HG03060 (cell line): Measurements from ENCODE around the gene UBE3D.
A peak's percentile ranks its signal among the peaks of the same experiment; 100 is the strongest.
"Not testable (repeated sequence)": the region's sequence is repeated elsewhere in the genome, so short reads cannot be mapped to it uniquely, and the experiment has no call there.

Experiments
- ATAC-seq: cut with Tn5 transposase; IDR thresholded peaks from one replicate; pipeline ENCODE4 v1.9.1; 2021; ENCODE audit warnings: low read depth, moderate number of reproducible peaks; ENCODE audit not compliant: unreplicated experiment

UBE3D gene

DNA sequence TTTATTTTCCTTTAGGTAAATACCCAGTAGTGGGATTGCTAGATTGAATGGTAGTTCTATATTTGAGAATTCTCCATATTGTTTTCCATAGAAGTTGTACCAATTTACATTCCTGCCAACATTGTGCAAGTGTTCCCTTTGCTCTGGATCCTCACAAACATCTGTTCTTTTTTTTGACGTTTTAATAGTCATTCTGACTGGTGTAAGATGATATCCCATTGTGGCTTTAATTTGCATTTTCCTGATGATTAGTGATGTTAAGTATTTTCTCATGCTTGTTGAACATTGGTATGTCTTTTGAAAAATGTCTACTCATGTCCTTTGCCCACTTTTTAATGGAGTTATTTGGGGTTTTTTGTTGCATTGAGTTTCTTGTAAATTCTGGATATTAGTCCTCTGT, 85.6 kb downstream of the UBE3D start:
- ATAC-seq: no peak

DNA sequence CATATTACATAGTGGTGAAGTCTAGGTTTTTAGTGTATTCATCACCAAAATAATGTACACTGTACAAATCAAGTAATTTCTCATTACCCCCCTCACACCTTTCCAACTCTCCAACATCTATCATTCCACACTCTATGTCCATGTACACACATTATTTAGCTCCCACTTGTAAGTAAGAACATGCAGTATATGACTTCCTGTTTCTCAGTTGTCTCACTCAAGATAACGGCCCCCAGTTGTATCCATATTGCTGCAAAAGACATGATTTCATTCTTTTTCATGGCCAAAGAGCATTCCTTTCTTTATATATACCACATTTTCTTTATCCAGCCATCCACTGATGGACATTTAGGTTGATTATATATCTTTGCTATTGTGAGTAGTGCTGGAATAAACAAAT, 86.0 kb downstream of the UBE3D start:
- no peak for ATAC-seq

DNA sequence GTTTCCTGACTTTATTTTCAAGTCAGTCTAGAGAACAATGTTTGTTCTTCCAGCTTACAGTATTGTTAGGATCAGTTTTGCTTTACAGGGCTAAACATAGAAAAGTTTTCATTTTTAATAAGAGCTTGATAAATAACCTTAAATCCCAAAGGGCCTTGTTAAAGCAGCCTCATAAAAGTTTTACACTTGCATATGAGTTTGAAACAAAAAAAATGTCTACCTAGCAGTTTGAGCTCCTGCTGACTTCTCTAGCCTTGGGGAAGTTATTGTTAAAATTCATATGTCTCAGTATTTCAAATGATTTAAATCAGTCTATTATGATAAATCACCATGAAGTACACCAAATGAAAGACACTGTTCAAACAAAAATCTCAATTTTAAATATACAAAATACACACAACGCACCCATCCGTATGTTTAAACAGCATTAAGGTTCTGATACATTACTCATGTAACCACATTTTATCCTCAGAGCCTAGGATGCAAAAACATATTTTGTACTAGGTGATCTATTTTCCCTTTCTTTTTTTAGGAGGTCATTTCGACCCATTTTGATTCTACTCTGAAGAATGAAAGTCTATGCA, 87.2 kb downstream of the UBE3D start:
- ATAC-seq: no peak

DNA sequence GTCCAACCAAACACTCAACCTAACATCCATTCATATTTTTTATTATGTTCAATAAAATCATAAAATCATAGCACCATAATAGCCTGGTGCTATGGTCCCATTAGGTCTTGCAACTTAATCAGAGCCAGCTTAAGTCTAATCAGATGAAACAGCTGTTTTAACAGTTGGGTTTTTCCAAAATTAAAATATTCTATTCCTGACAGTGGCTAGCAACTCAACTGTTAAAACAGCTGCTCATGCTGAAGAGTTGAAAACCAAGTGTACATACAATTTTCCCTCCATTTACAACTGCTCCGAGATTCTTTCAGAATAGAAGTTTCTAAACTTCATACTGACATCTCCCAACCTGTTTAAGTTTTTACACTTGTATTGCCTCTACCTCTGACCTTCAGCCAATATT, 89.5 kb downstream of the UBE3D start:
- no peak for ATAC-seq

DNA sequence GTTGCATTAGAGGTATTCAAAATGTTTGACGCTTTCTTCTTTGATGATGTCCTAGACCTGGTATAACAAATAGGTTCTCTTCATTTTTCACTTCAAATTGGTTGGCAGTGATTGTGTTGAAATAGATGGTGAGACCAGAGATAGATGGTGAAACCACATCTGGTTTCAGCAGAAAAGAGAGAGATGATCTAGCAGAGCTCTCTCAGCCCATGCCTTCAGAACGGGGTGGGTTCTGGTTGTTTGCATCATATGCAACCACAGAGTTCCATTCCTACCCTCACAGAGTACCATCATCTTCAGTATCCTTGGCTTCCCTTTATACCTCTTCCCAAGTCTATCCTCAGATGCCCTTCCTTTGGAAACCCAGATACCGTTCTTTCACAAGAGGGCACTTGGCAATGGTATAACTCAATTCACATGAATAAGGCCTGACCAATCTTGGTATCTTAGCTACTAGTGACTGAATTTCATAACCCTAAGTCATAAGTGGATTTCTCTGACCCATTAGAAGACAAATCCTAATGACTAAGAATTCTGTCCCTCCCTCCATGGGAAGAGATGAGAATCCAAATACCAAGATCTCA, 93.7 kb downstream of the UBE3D start:
- no peak for ATAC-seq

DNA sequence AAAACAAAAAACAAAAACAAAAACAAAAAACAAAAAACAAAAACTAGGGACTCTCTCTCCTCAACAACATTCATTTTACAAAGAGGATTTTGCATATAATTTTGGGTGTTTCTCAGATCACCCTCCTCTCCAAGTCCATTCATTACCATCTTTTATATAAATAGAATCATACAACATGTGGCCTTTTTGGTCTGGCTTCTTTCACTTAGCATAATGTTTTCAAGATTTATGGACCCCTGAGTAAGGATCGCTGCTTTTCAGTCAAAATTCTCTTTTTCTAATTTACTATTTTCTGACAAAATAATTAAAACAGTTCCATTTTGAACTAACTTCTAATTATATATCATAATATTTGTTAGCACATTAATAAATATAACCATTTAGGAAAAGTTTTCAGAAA, 94.8 kb downstream of the UBE3D start:
- no peak for ATAC-seq

DNA sequence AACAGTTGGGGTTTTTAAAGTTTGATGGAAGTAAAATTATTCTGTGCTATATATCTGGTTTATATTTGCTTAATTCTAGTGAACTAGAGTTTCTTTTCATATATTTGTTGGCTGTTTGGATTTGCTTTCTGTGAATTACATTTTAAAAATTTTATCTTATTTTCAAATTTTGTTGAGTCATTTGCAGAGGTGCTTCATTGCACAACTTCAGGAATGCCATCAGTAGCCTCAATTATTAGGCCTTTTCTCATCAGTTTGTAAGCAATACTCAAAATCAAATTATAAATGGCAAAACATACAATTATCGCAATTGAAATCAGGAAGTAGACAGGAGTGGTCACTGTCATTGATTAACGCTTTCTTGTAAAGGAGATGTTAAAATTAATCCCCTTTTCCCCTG, 96.9 kb downstream of the UBE3D start:
- no peak for ATAC-seq

DNA sequence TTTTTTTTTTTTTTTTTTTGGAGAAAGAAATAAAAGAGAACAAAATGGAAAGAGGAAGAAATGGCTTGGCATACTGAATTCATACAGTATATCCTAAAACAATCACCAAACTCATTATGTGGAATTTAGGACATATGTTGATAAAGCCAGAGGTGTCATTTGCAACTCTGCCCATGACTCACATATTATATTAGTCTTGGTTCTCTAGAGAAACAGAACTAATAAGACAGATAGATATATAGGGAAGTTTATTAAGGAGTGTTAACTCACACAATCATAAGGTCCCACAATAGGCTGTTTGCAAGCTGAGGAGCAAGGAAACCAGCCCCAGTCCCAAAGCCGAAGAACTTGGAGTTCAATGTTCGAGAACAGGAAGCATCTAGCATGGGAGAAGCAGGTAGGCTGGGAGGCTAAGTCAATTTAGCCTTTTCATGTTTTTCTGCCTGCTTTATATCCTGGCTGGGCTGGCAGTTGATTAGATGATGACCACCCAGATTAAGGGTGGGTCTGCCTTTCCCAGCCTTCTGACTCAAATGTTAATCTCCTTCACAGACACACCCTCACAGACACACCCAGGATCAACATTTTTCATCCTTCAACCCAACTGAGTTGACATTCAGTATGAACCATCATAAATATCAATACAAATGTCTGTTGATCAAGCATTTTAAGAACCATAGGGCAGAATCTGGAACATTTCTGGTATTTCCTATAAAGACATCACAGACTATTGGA, 102.3 kb downstream of the UBE3D start:
- no peak for ATAC-seq

DNA sequence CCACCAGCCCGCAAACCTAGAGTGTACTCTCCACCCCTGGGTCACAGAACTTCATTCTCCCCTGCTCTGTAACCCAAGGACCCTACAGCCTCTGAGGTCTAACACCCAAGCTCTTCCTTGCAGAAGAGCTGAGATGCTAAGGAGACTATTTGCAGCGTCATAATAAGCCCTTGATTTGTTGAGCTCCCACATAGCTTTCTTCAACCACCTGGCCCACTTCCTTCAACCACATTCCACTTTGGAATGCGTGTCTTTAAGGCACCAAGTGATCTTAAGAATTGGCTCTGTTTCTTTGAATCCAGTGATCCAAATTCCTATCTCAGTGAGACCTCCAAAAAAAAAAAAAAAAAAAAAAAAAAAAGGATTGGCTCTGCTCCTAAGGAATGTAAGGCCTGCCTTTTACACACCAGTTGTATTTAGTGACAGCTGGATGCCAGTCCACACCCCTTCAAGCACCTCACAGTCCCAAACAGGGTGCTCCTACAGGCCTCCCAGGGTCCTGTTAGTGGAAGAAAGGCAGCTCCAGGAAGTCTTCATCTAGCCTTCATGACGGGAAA, 106.2 kb downstream of the UBE3D start:
- ATAC-seq: no peak

DNA sequence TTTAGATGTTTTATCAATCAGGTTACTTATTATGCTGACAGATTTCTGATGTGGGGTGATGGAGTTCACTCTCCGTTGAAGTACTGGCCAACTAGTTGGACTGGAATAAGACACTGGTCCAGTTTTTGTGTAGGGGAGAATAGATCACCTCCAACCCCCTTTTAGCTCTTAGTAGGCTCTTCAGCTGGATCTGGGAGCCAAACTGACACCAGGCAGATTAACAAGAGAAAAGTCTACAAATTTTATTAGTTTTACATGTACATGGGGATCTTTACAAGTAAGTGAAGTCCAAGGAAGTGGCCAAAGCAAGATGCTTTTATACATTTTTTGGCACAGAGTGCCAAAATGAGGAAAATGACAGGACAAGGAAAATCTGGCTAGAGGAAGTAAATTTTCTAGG, 107.1 kb downstream of the UBE3D start:
- ATAC-seq: no peak

DNA sequence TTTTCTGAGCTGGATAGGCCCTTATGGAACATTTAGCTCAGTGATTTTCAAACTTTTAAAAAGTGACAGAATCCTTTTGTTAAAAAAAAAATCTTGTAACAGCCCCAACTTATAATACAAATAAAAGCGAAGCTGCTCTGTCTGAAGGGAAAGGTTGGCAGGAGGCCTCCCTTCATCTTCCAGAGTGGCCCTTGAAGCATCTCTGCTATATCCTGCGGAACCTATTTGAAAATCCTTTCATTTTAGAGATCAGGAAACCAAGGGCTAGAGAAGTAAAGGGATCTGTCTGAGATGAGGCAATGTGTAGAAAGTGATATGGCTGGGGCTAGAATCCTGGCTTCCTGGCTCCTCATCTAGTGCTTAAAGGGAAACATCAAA, 107.8 kb downstream of the UBE3D start:
- ATAC-seq: no peak

DNA sequence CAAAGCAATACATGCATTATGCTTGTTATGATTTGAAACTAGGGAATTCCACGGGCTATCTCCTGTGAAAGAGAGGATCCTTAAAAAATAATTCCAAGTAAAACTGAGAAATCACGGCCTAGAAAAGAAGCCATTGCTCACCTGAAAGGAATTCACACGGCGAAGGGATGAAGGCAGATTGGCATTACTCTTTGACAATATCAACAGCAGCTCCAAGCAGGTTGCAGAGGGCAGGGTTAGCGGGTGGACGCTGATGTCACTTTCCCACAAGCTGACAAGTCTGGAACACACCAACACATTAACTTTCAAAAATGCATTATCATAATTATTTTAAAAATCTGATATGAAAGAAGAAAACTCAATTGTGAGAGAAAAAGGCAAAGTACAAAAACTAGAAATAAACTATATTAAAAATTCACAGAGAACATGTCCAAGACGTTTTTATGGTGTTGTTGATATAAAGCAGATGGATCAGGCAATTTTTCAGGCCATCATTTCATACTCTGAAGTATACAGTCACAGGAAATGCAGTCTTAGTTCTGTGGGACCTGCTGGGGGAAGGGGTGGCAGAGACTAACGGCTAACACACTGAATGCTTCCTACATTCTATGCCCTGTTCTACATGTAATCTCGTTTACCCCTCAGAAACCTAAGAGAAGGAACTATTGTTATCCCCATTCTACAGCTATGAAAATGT, 108.3 kb downstream of the UBE3D start:
- no peak for ATAC-seq

DNA sequence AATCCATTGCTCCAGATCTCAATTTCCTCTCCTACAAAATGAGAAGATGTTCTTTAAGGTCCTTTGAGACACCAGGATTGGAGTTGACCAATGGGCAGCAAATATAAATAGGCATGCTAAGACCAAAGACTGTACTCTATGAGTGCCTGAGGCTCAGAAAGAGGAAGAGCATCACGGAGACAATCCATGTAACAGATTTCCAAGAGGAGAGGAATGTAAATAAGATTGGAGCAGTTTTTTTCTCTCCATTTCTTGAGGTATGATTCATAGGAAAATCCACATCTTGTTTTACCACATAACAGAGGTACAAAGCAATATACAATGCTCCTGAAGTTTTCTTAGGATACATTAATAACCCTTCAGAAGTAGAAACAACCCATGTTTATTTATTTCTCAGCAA, 109.8 kb downstream of the UBE3D start:
- no peak for ATAC-seq

DNA sequence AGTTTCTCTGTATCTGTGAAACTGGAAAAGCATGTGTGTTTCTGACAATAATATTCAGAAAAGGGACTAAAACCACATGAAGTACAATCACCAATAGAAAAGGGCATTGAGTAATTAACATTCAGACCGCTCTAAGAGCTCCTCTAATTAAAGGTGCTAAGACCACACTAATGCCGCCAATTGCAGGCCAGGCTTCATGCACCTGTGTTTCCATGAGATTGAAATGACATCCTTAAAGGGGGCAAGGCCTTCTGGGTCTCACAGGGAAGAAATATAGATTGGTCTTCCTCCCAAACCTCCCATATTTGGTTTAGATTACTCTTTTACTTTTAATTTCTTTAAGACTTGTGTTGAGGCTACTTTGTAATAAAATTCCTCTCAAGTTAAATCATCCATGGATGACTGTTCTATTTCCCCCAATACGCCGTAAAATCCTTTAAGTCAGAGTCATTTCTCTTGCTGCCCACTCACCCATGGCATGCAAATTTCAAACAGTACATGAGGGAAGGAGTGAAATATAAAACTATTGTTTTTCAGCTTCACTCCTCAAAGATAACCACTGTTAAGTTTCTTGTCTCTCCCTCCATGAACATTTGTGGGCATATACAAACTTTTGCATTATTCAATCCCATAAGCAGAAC, 110.6 kb downstream of the UBE3D start:
- ATAC-seq: peak; percentile 40

DNA sequence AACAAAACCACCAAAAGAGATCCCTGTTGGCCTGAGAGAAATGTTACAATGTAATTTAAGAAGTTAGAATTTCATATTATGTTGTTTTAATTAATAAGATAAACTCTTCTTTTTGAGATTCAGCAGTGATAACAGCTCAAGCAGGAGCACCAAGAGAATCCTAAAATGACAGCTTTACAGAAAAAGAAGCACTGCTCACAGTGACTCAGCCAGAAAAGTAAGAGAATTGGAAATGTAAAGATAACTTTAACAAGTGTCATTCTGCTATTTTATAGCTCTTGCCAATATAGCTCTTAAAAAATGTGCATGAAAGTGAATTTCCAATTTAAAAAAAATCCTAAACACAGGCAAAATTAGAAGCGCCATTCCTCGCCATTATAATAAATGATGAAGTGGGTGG, 111.3 kb downstream of the UBE3D start:
- no peak for ATAC-seq

DNA sequence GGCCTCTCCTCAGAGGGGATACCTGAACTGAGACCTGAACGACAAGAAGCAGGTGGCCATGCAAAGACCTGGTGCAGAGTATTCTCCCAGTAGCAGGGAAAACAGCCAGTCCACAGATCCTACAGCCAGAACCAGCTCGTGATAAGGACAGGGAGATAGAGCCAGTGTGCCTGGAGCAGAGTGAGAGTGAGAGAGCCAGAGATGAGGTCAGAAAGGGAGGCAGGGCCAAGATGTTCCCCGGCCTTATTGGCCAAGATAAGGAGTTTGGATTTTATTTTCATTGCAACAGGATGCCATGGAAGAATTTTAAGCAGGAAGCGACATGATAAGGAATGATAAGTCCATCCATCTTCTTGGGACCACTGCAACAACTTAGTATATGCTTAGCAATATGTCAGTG, 111.8 kb downstream of the UBE3D start:
- ATAC-seq: no peak

DNA sequence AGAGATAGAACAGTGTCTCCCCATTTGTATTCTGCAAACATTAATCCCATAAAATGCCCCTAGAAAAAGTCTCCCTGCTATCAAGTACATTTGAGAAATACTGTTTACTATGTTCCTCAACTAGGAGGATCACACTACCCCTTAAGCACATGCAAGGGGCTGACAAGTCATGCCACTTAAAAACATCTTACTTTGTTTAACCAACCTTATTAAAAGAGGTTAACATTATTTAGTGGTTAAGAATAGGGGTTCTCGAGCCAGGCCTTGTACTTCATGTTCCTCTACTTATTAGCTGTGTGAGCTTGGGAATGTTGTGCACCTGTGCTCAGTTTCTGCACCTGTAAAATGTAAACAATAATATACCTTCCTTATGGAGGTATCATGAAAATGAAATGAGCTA, 113.7 kb downstream of the UBE3D start:
- no peak for ATAC-seq

DNA sequence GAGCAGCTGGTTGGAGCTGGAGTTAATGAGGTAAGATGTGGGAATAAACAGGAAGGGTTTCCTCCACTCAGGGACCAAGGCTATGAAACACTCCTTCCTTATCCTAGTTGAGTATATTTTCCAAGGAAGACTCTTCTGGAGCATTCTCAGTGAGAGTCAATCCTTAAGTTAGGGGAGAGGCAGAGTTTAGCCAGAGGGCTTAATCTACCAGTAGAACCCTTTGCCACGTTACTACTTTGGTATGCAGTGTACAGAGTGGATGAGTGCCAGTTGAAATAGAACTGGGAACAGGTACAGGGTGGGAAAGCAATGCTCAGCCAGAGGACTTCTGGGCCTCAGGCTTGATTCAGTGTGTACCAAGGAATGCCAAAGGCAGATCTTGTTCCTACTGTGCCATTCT, 114.3 kb downstream of the UBE3D start:
- ATAC-seq: no peak

DNA sequence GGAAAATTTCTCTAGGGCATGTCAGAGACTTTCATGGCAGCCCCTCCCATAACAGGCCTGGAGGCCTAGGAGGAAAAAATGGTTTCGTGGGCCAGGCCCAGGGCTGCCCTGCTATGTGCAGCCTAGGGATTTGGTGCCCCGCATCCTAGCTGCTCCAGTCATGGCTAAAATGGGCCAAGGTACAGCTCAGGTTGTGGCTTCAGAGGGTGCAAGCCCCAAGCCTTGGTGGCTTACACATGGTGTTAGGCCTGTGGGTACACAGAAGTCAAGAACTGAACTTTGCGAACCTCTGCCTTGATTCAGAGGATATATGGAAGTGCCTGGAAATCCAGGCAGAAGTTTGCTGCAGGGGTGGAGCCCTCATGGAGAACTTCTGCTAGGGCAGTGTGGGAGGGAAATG, 134.7 kb downstream of the UBE3D start:
- not testable (repeated sequence) for ATAC-seq

DNA sequence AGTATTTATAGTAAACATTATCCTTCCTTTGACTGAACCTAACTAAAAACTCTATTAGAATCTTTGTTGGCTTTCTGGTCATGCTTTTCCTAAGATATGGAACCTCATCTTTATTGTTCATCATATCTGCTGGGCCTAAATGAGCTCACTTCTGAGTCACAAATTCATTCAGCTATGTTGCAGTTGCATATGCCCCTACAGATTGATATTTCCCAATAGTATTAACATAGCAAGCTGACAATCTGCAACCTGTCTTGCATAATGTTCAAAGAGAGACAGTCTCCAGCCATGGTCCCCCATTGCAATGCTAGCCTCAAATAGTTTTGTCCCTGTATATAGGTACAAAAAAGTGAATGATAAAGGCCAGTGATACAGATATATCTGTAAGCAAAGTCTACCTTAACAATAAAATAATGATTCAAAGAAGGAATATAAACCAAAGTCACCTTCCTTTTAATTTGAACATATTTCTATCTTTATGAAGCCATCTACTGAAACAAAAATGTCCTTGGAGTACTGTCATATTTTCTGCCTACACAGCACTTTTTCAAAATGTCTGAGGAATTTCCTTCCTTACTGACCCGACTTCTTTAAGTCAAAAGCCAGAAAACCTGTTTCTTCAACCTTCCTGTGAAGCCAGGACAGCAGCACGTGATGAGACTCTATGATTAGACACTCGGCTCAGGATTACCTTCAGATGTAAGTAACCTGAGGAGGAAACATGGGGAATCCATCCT, 140.7 kb downstream of the UBE3D start:
- no peak for ATAC-seq
